Lower leg skin (tissue), 3 donors: ENCODE results near the gene ADGRF3.

Experiments
- CTCF ChIP-seq, 3 donors: fragments of 450-650 bp; IDR thresholded peaks; one replicate each; pipeline ENCODE4 v1.5.1; 2016; ENCODE audit warnings: antibody characterized with exemption in 3 of 3, mild to moderate bottlenecking in 3 of 3, moderate library complexity in 2 of 3
- POLR2A ChIP-seq, 2 donors: fragments of 450-650 bp; IDR thresholded peaks; one replicate each; pipeline ENCODE4 v1.6.1; 2016 to 2017; ENCODE audit warnings: antibody characterized with exemption in 2 of 2, mild to moderate bottlenecking in 1 of 2, moderate library complexity in 1 of 2

- TF ChIP-seq CTCF (IDR thresholded peaks at IDR 0.05) (no peak), POLR2A (IDR thresholded peaks at IDR 0.05) (no peak)
Observed at GRCh38 chr2:26283606-26284005, 63.0 kb downstream of the ADGRF3 start.
